MM.1S (cell line): ENCODE results near the gene MVB12B.

Experiments
- DNase-seq: peaks from one replicate; pipeline ENCODE4 v3.0.0-alpha.2; 2015
- H2AFZ ChIP-seq: fragments of 300-600 bp; sonication (generic); 2 replicates; pipeline ENCODE4 v1.6.0; 2016; ENCODE audit warnings: antibody characterized with exemption, low read length
- H3F3A ChIP-seq: fragments of 300-600 bp; sonication (generic); 2 replicates; pipeline ENCODE4 v1.6.1; 2016; ENCODE audit warnings: mild to moderate bottlenecking, antibody characterized with exemption, low read length, moderate library complexity, mixed read lengths; ENCODE audit not compliant: insufficient read depth
- H3K27ac ChIP-seq: fragments of 300-600 bp; sonication (generic); 2 replicates; pipeline ENCODE4 v1.5.1; 2016; ENCODE audit warnings: mild to moderate bottlenecking, low read length
- H3K27me3 ChIP-seq: fragments of 300-600 bp; sonication (generic); replicated peaks from 2 replicates; pipeline ENCODE4 v1.6.0; 2016; ENCODE audit warnings: low read length; ENCODE audit not compliant: insufficient read depth
- H3K36me3 ChIP-seq: fragments of 300-600 bp; sonication (generic); replicated peaks from 2 replicates; pipeline ENCODE4 v1.6.1; 2016; ENCODE audit warnings: mild to moderate bottlenecking, low read length, mixed read lengths; ENCODE audit not compliant: insufficient read depth
- H3K4me1 ChIP-seq: fragments of 300-600 bp; sonication (generic); 2 replicates; pipeline ENCODE4 v1.6.1; 2016; ENCODE audit warnings: low read length, mixed read lengths
- H3K4me2 ChIP-seq: fragments of 300-600 bp; sonication (generic); 2 replicates; pipeline ENCODE4 v1.6.0; 2016; ENCODE audit warnings: low read depth, low read length
- H3K4me3 ChIP-seq: fragments of 300-600 bp; sonication (generic); 2 replicates; pipeline ENCODE4 v1.5.1; 2016; ENCODE audit warnings: low read length, mixed read lengths
- H3K79me2 ChIP-seq: fragments of 300-600 bp; sonication (generic); 2 replicates; pipeline ENCODE4 v1.6.1; 2016; ENCODE audit warnings: mixed run types, low read length, mixed read lengths
- H3K9ac ChIP-seq: fragments of 300-600 bp; sonication (generic); 2 replicates; pipeline ENCODE4 v1.6.1; 2016; ENCODE audit warnings: low read length, mixed read lengths
- H3K9me2 ChIP-seq: fragments of 300-600 bp; sonication (generic); replicated peaks from 2 replicates; pipeline ENCODE4 v1.6.1; 2016; ENCODE audit warnings: mild to moderate bottlenecking, low read length, mixed read lengths; ENCODE audit not compliant: insufficient read depth
- H3K9me3 ChIP-seq: fragments of 300-600 bp; sonication (generic); replicated peaks from 2 replicates; pipeline ENCODE4 v1.6.1; 2016; ENCODE audit warnings: mild to moderate bottlenecking, low read length, mixed read lengths; ENCODE audit not compliant: insufficient read depth
- H4K20me1 ChIP-seq: fragments of 300-600 bp; sonication (generic); 2 replicates; pipeline ENCODE4 v1.6.1; 2016; ENCODE audit warnings: mild to moderate bottlenecking, low read length, moderate library complexity, mixed read lengths; ENCODE audit not compliant: insufficient read depth
- CTCF ChIP-seq: fragments of 300-600 bp; sonication (generic); IDR thresholded peaks from 2 replicates; pipeline ENCODE4 v1.5.1; 2016; ENCODE audit warnings: antibody characterized with exemption, low read length, mixed read lengths
- EZH2 ChIP-seq: fragments of 300-600 bp; sonication (generic); optimal IDR thresholded peaks from 2 replicates; pipeline ENCODE3; 2017; ENCODE audit warnings: low read depth, mild to moderate bottlenecking, antibody characterized with exemption, low read length, mixed read lengths
- EZH2phosphoT487 ChIP-seq: fragments of 300-600 bp; sonication (generic); IDR thresholded peaks from 2 replicates; pipeline ENCODE4 v1.6.1; 2018; ENCODE audit warnings: antibody characterized with exemption, low read length

MVB12B gene

GRCh38 chr9:126302730-126303129 lies 23.9 kb upstream of the MVB12B start:
- H2AFZ ChIP-seq = no peak overlapping the region
- no peaks in the 10 kb centered on the region for H3K27me3 ChIP-seq
- H3F3A ChIP-seq = no peaks in the 10 kb centered on the region
- no peaks in the 10 kb centered on the region for H3K79me2 ChIP-seq
- no peak for TF ChIP-seq EZH2phosphoT487
- TF ChIP-seq EZH2 = no peak
- TF ChIP-seq CTCF = no peak
- no peaks in the 10 kb centered on the region for H3K4me1 ChIP-seq
- no peak overlapping the region for H3K9ac ChIP-seq
- no peaks in the 10 kb centered on the region for H4K20me1 ChIP-seq
- DNase-seq = no peak
- no peak overlapping the region for H3K27ac ChIP-seq
- no peak overlapping the region for H3K4me2 ChIP-seq
- no peaks in the 10 kb centered on the region for H3K9me2 ChIP-seq
- no peaks in the 10 kb centered on the region for H3K9me3 ChIP-seq
- H3K4me3 ChIP-seq = no peak overlapping the region
- H3K36me3 ChIP-seq = no peaks in the 10 kb centered on the region

GRCh38 chr9:126303488-126303887 lies 23.1 kb upstream of the MVB12B start:
- no peaks in the 10 kb centered on the region for H3K79me2 ChIP-seq
- H3K36me3 ChIP-seq = no peaks in the 10 kb centered on the region
- no peaks in the 10 kb centered on the region for H3K4me1 ChIP-seq
- no peak overlapping the region for H3K4me3 ChIP-seq
- no peaks in the 10 kb centered on the region for H3F3A ChIP-seq
- no peak overlapping the region for H2AFZ ChIP-seq
- TF ChIP-seq EZH2 (no peak), CTCF (no peak), EZH2phosphoT487 (no peak)
- no peak overlapping the region for H3K27ac ChIP-seq
- H3K4me2 ChIP-seq = no peak overlapping the region
- H3K9me2 ChIP-seq = no peaks in the 10 kb centered on the region
- H3K9ac ChIP-seq = no peak overlapping the region
- DNase-seq = no peak
- no peaks in the 10 kb centered on the region for H4K20me1 ChIP-seq
- H3K27me3 ChIP-seq = no peaks in the 10 kb centered on the region
- no peaks in the 10 kb centered on the region for H3K9me3 ChIP-seq

- H3K4me3 ChIP-seq = no peak overlapping the region
- H3K27ac ChIP-seq = no peak overlapping the region
- no peaks in the 10 kb centered on the region for H3K9me3 ChIP-seq
- no peak overlapping the region for H3K4me2 ChIP-seq
- no peaks in the 10 kb centered on the region for H3K4me1 ChIP-seq
- TF ChIP-seq EZH2phosphoT487 = no peak
- no peak for TF ChIP-seq CTCF
- no peak for TF ChIP-seq EZH2
- no peaks in the 10 kb centered on the region for H3K36me3 ChIP-seq
- H2AFZ ChIP-seq = no peak overlapping the region
- H3K9me2 ChIP-seq = no peaks in the 10 kb centered on the region
- H4K20me1 ChIP-seq = no peaks in the 10 kb centered on the region
- no peaks in the 10 kb centered on the region for H3F3A ChIP-seq
- no peak for DNase-seq
- no peak overlapping the region for H3K9ac ChIP-seq
- H3K79me2 ChIP-seq = no peaks in the 10 kb centered on the region
- no peaks in the 10 kb centered on the region for H3K27me3 ChIP-seq
Measured at GRCh38 chr9:126304207-126304970, 22.2 kb upstream of the MVB12B start.
